A549 (cell line): ENCODE data around the gene OR10K2. TPM values are rescaled to one million over a fixed set of nuclear protein-coding genes. Genes with fewer than 3 reads are reported as not detected.

ENCODE experiments used
- polyA plus RNA-seq, 4 experiments: library from polyadenylated mRNA; depleted of rRNA in 3 of 4; stranded (reverse); fragments of >200 nt; fragmentation: RNase III in 1 of 4; extraction: RNeasy Plus Mini Kit Qiagen cat#74134 plus additional on column Dnase treatment in 1 of 4; gene quantifications; 2 replicates in 3 of 4; 3 replicates in 1 of 4; pipeline ENCODE4 v1.2.3, GENCODE V29; 2011 to 2017

The OR10K2 gene
- polyA plus RNA-seq, 2 of the 4 experiments (the other 2 are of a cell fraction): not detected

Other genes with a start within 250 kb of the OR10K2 start
- gene CD1D, start 245.3 kb downstream of the OR10K2 start, polyA plus RNA-seq (2011; rRNA removed): not detected in 2 replicates
- gene CD1D, start 245.3 kb downstream of the OR10K2 start, polyA plus RNA-seq (2017; fragmentation: RNase III; extraction: RNeasy Plus Mini Kit Qiagen cat#74134 plus additional on column Dnase treatment): 0.04 to 0.08 TPM in 2 of 3 replicates, not detected in the other
- not detected in 2 replicates for gene CD1A, start 171.8 kb downstream of the OR10K2 start, polyA plus RNA-seq (2011; rRNA removed)
- not detected in 3 replicates for gene CD1A, start 171.8 kb downstream of the OR10K2 start, polyA plus RNA-seq (2017; fragmentation: RNase III; extraction: RNeasy Plus Mini Kit Qiagen cat#74134 plus additional on column Dnase treatment)
- not detected in 2 replicates for gene CD1C, start 136.3 kb downstream of the OR10K2 start, polyA plus RNA-seq (2011; rRNA removed)
- gene CD1C, start 136.3 kb downstream of the OR10K2 start, polyA plus RNA-seq (2017; fragmentation: RNase III; extraction: RNeasy Plus Mini Kit Qiagen cat#74134 plus additional on column Dnase treatment): not detected in 3 replicates
- gene CD1B, start 94.7 kb downstream of the OR10K2 start, polyA plus RNA-seq (2011; rRNA removed): not detected in 2 replicates
- gene CD1B, start 94.7 kb downstream of the OR10K2 start, polyA plus RNA-seq (2017; fragmentation: RNase III; extraction: RNeasy Plus Mini Kit Qiagen cat#74134 plus additional on column Dnase treatment): not detected in 3 replicates
- not detected in 2 replicates for gene CD1E, start 72.3 kb downstream of the OR10K2 start, polyA plus RNA-seq (2011; rRNA removed)
- gene CD1E, start 72.3 kb downstream of the OR10K2 start, polyA plus RNA-seq (2017; fragmentation: RNase III; extraction: RNeasy Plus Mini Kit Qiagen cat#74134 plus additional on column Dnase treatment): not detected in 3 replicates
- not detected in 2 replicates for gene OR10T2, start 26.8 kb downstream of the OR10K2 start, polyA plus RNA-seq (2011; rRNA removed)
- gene OR10T2, start 26.8 kb downstream of the OR10K2 start, polyA plus RNA-seq (2017; fragmentation: RNase III; extraction: RNeasy Plus Mini Kit Qiagen cat#74134 plus additional on column Dnase treatment): not detected in 3 replicates
- gene OR10K1, start 35.6 kb upstream of the OR10K2 start, polyA plus RNA-seq (2011; rRNA removed): not detected in 2 replicates
- gene OR10K1, start 35.6 kb upstream of the OR10K2 start, polyA plus RNA-seq (2017; fragmentation: RNase III; extraction: RNeasy Plus Mini Kit Qiagen cat#74134 plus additional on column Dnase treatment): not detected in 3 replicates
- not detected in 2 replicates for gene OR10R2, start 46.0 kb upstream of the OR10K2 start, polyA plus RNA-seq (2011; rRNA removed)
- not detected in 3 replicates for gene OR10R2, start 46.0 kb upstream of the OR10K2 start, polyA plus RNA-seq (2017; fragmentation: RNase III; extraction: RNeasy Plus Mini Kit Qiagen cat#74134 plus additional on column Dnase treatment)
- gene OR6Y1, start 128.2 kb upstream of the OR10K2 start, polyA plus RNA-seq (2011; rRNA removed): not detected in 2 replicates
- gene OR6Y1, start 128.2 kb upstream of the OR10K2 start, polyA plus RNA-seq (2017; fragmentation: RNase III; extraction: RNeasy Plus Mini Kit Qiagen cat#74134 plus additional on column Dnase treatment): not detected in 3 replicates
- gene OR6P1, start 144.3 kb upstream of the OR10K2 start, polyA plus RNA-seq (2011; rRNA removed): not detected in 2 replicates
- not detected in 3 replicates for gene OR6P1, start 144.3 kb upstream of the OR10K2 start, polyA plus RNA-seq (2017; fragmentation: RNase III; extraction: RNeasy Plus Mini Kit Qiagen cat#74134 plus additional on column Dnase treatment)
- gene OR10X1, start 153.7 kb upstream of the OR10K2 start, polyA plus RNA-seq (2011; rRNA removed): not detected in 2 replicates
- not detected in 3 replicates for gene OR10X1, start 153.7 kb upstream of the OR10K2 start, polyA plus RNA-seq (2017; fragmentation: RNase III; extraction: RNeasy Plus Mini Kit Qiagen cat#74134 plus additional on column Dnase treatment)
- gene OR10Z1, start 179.0 kb upstream of the OR10K2 start, polyA plus RNA-seq (2011; rRNA removed): not detected in 2 replicates
- not detected in 3 replicates for gene OR10Z1, start 179.0 kb upstream of the OR10K2 start, polyA plus RNA-seq (2017; fragmentation: RNase III; extraction: RNeasy Plus Mini Kit Qiagen cat#74134 plus additional on column Dnase treatment)